ENCODE results near the gene SLX4IP.
A peak's percentile ranks its signal among the peaks of the same experiment; 100 is the strongest.

Gene SLX4IP

GRCh38 chr20:10475225-10475624 is 40.1 kb downstream of the SLX4IP start:
- no peak for TF ChIP-seq CTCF (IDR thresholded peaks at IDR 0.05; ENCODE audit: borderline replicate concordance, control extremely low read depth, extremely low read depth, insufficient read depth, missing control alignments)
- no peak for DNase-seq (ENCODE audit: low spot score)
- in situ Hi-C loops (cut with MboI; ENCODE audit: low sequenced_read_pairs, unreplicated experiment) = no loop called here

GRCh38 chr20:10476319-10476724 is 41.2 kb downstream of the SLX4IP start:
- DNase-seq (ENCODE audit: low spot score) = peak; percentile 52
- peak; percentile 29 for TF ChIP-seq CTCF (IDR thresholded peaks at IDR 0.05; ENCODE audit: borderline replicate concordance, control extremely low read depth, extremely low read depth, insufficient read depth, missing control alignments)
- in situ Hi-C loops (cut with MboI; ENCODE audit: low sequenced_read_pairs, unreplicated experiment) = no loop called here

GRCh38 chr20:10478205-10478604 is 43.1 kb downstream of the SLX4IP start:
- peak; percentile 38 for DNase-seq (ENCODE audit: low spot score)
- in situ Hi-C loops (cut with MboI; ENCODE audit: low sequenced_read_pairs, unreplicated experiment) = no loop called here
- TF ChIP-seq CTCF (IDR thresholded peaks at IDR 0.05; ENCODE audit: borderline replicate concordance, control extremely low read depth, extremely low read depth, insufficient read depth, missing control alignments) = no peak

- DNase-seq (ENCODE audit: low spot score) = no peak
- in situ Hi-C loops (cut with MboI; ENCODE audit: low sequenced_read_pairs, unreplicated experiment) = no loop called here
- no peak for TF ChIP-seq CTCF (IDR thresholded peaks at IDR 0.05; ENCODE audit: borderline replicate concordance, control extremely low read depth, extremely low read depth, insufficient read depth, missing control alignments)
Observed at GRCh38 chr20:10478930-10479329, 43.8 kb downstream of the SLX4IP start.

GRCh38 chr20:10481676-10482075 is 46.6 kb downstream of the SLX4IP start:
- no peak for DNase-seq (ENCODE audit: low spot score)
- in situ Hi-C loops (cut with MboI; ENCODE audit: low sequenced_read_pairs, unreplicated experiment) = no loop called here
- no peak for TF ChIP-seq CTCF (IDR thresholded peaks at IDR 0.05; ENCODE audit: borderline replicate concordance, control extremely low read depth, extremely low read depth, insufficient read depth, missing control alignments)

- TF ChIP-seq CTCF (IDR thresholded peaks at IDR 0.05; ENCODE audit: borderline replicate concordance, control extremely low read depth, extremely low read depth, insufficient read depth, missing control alignments) = no peak
- no peak for DNase-seq (ENCODE audit: low spot score)
- in situ Hi-C loops (cut with MboI; ENCODE audit: low sequenced_read_pairs, unreplicated experiment) = no loop called here
Observed at GRCh38 chr20:10483691-10484090, 48.6 kb downstream of the SLX4IP start.
